ENCODE measurements around the gene ENTPD2. TPM values are rescaled to one million over a fixed set of nuclear protein-coding genes. Genes with fewer than 3 reads are reported as not detected.
A peak's percentile ranks its signal among the peaks of the same experiment; 100 is the strongest.

ENTPD2 gene
- total and polyA plus RNA-seq, 2 experiments from 2014 or later = 1.8 to 1.9 TPM

- Histone ChIP-seq H3K4me2 (peak overlapping the region; percentile 93), H3K4me1 (ENCODE audit: insufficient read depth) (peaks cover 7% of the 10 kb centered on the region; the same call in 1 of the 2 replicates), H4K20me1 (replicated peaks; ENCODE audit: insufficient read depth) (no peaks in the 10 kb centered on the region; the same call in 1 of the 2 replicates), H3F3A (replicated peaks; ENCODE audit: low read depth) (no peaks in the 10 kb centered on the region), H2AFZ (peak overlapping the region; percentile 98), H3K36me3 (ENCODE audit: insufficient read depth) (no peaks in the 10 kb centered on the region), H3K79me2 (replicated peaks; ENCODE audit: insufficient read depth) (peaks cover 7% of the 10 kb centered on the region; the same call in 1 of the 2 replicates), H3K4me3 (peak overlapping the region; percentile 87), H3K27me3 (ENCODE audit: insufficient read depth) (peaks cover 40% of the 10 kb centered on the region), H3K27ac (ENCODE audit: low read depth) (no peak overlapping the region), H3K9me2 (ENCODE audit: insufficient read depth) (no peaks in the 10 kb centered on the region)
- DNase-seq (ENCODE audit: low spot score) (peak; percentile 78), ATAC-seq (peak; percentile 11)
- Mint-ChIP-seq H3K36me3 (ENCODE audit: low read depth) (no peaks in the 10 kb centered on the region), H3K9me3 (no peaks in the 10 kb centered on the region), H3K4me3 (peak overlapping the region; percentile 74), H3K4me1 (peaks cover 6% of the 10 kb centered on the region; the same call in 1 of the 3 replicates), H3K27me3 (ENCODE audit: insufficient read depth, low read depth, poor library complexity) (peaks cover 42% of the 10 kb centered on the region), H3K27ac (no peak overlapping the region)
- 0 out of 2 replicates have a peak, but pooled peaks have one; percentile 10 for TF ChIP-seq CREB1 (CRISPR knock-in tag; IDR thresholded peaks at IDR 0.05; ENCODE audit: low read depth)
- TF ChIP-seq ZNF114 (CRISPR knock-in tag; IDR thresholded peaks at IDR 0.05) = no peak
- peak; percentile 50 for TF ChIP-seq EZH2 (IDR thresholded peaks at IDR 0.05; ENCODE audit: low read depth, unreplicated experiment)
Measured at GRCh38 chr9:137045294-137046087, 8.4 kb downstream of the ENTPD2 start.

- H3K27me3 Mint-ChIP-seq (ENCODE audit: insufficient read depth, low read depth, poor library complexity) = peaks cover 35% of the 10 kb centered on the region
- ATAC-seq (no peak), DNase-seq (ENCODE audit: low spot score) (no peak)
- H3K4me3 Mint-ChIP-seq = peak overlapping the region; percentile 68
- no peaks in the 10 kb centered on the region for H3K9me3 Mint-ChIP-seq
- H3K27me3 ChIP-seq (ENCODE audit: insufficient read depth) = peaks cover 34% of the 10 kb centered on the region
- no peaks in the 10 kb centered on the region for H3K9me2 ChIP-seq (ENCODE audit: insufficient read depth)
- no peaks in the 10 kb centered on the region for H3K36me3 Mint-ChIP-seq (ENCODE audit: low read depth)
- peaks cover 7% of the 10 kb centered on the region; the same call in 1 of the 2 replicates for H3K4me1 ChIP-seq (ENCODE audit: insufficient read depth)
- no peaks in the 10 kb centered on the region; the same call in 1 of the 2 replicates for H4K20me1 ChIP-seq (replicated peaks; ENCODE audit: insufficient read depth)
- peaks cover 6% of the 10 kb centered on the region; the same call in 1 of the 3 replicates for H3K4me1 Mint-ChIP-seq
- H3K36me3 ChIP-seq (ENCODE audit: insufficient read depth) = no peaks in the 10 kb centered on the region
- H3K79me2 ChIP-seq (replicated peaks; ENCODE audit: insufficient read depth) = peaks cover 7% of the 10 kb centered on the region; the same call in 1 of the 2 replicates
- H3K4me3 ChIP-seq = peak overlapping the region; percentile 87
- no peak overlapping the region for H2AFZ ChIP-seq
- H3K27ac Mint-ChIP-seq = no peak overlapping the region
- no peaks in the 10 kb centered on the region for H3F3A ChIP-seq (replicated peaks; ENCODE audit: low read depth)
- no peak overlapping the region for H3K27ac ChIP-seq (ENCODE audit: low read depth)
- H3K4me2 ChIP-seq = peak overlapping the region; percentile 88
- TF ChIP-seq, protein P1, sequence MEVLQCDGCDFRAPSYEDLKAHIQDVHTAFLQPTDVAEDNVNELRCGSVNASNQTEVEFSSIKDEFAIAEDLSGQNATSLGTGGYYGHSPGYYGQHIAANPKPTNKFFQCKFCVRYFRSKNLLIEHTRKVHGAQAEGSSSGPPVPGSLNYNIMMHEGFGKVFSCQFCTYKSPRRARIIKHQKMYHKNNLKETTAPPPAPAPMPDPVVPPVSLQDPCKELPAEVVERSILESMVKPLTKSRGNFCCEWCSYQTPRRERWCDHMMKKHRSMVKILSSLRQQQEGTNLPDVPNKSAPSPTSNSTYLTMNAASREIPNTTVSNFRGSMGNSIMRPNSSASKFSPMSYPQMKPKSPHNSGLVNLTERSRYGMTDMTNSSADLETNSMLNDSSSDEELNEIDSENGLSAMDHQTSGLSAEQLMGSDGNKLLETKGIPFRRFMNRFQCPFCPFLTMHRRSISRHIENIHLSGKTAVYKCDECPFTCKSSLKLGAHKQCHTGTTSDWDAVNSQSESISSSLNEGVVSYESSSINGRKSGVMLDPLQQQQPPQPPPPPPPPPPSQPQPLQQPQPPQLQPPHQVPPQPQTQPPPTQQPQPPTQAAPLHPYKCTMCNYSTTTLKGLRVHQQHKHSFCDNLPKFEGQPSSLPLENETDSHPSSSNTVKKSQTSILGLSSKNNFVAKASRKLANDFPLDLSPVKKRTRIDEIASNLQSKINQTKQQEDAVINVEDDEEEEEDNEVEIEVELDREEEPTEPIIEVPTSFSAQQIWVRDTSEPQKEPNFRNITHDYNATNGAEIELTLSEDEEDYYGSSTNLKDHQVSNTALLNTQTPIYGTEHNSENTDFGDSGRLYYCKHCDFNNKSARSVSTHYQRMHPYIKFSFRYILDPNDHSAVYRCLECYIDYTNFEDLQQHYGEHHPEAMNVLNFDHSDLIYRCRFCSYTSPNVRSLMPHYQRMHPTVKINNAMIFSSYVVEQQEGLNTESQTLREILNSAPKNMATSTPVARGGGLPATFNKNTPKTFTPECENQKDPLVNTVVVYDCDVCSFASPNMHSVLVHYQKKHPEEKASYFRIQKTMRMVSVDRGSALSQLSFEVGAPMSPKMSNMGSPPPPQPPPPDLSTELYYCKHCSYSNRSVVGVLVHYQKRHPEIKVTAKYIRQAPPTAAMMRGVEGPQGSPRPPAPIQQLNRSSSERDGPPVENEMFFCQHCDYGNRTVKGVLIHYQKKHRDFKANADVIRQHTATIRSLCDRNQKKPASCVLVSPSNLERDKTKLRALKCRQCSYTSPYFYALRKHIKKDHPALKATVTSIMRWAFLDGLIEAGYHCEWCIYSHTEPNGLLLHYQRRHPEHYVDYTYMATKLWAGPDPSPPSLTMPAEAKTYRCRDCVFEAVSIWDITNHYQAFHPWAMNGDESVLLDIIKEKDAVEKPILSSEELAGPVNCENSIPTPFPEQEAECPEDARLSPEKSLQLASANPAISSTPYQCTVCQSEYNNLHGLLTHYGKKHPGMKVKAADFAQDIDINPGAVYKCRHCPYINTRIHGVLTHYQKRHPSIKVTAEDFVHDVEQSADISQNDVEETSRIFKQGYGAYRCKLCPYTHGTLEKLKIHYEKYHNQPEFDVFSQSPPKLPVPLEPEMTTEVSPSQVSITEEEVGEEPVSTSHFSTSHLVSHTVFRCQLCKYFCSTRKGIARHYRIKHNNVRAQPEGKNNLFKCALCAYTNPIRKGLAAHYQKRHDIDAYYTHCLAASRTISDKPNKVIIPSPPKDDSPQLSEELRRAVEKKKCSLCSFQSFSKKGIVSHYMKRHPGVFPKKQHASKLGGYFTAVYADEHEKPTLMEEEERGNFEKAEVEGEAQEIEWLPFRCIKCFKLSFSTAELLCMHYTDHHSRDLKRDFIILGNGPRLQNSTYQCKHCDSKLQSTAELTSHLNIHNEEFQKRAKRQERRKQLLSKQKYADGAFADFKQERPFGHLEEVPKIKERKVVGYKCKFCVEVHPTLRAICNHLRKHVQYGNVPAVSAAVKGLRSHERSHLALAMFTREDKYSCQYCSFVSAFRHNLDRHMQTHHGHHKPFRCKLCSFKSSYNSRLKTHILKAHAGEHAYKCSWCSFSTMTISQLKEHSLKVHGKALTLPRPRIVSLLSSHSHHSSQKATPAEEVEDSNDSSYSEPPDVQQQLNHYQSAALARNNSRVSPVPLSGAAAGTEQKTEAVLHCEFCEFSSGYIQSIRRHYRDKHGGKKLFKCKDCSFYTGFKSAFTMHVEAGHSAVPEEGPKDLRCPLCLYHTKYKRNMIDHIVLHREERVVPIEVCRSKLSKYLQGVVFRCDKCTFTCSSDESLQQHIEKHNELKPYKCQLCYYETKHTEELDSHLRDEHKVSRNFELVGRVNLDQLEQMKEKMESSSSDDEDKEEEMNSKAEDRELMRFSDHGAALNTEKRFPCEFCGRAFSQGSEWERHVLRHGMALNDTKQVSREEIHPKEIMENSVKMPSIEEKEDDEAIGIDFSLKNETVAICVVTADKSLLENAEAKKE (CRISPR knock-in tag; IDR thresholded peaks at IDR 0.05) = no peak
- TF ChIP-seq ZNF114 (CRISPR knock-in tag; IDR thresholded peaks at IDR 0.05) (no peak), EZH2phosphoT487 (IDR thresholded peaks at IDR 0.05; ENCODE audit: unreplicated experiment) (no peak), POLR2AphosphoS5 (IDR thresholded peaks at IDR 0.05; ENCODE audit: low read depth) (no peak)
- TF ChIP-seq, protein P2, sequence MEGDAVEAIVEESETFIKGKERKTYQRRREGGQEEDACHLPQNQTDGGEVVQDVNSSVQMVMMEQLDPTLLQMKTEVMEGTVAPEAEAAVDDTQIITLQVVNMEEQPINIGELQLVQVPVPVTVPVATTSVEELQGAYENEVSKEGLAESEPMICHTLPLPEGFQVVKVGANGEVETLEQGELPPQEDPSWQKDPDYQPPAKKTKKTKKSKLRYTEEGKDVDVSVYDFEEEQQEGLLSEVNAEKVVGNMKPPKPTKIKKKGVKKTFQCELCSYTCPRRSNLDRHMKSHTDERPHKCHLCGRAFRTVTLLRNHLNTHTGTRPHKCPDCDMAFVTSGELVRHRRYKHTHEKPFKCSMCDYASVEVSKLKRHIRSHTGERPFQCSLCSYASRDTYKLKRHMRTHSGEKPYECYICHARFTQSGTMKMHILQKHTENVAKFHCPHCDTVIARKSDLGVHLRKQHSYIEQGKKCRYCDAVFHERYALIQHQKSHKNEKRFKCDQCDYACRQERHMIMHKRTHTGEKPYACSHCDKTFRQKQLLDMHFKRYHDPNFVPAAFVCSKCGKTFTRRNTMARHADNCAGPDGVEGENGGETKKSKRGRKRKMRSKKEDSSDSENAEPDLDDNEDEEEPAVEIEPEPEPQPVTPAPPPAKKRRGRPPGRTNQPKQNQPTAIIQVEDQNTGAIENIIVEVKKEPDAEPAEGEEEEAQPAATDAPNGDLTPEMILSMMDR (conservative IDR thresholded peaks at IDR 0.05; ENCODE audit: low read depth in 2 of 2) = no peak
Measured at GRCh38 chr9:137044502-137045177, 9.2 kb downstream of the ENTPD2 start.
